HG03521 (cell line): ENCODE data around the gene KANK2.
"Not testable (repeated sequence)": the region's sequence is repeated elsewhere in the genome, so short reads cannot be mapped to it uniquely, and the experiment has no call there.

Source experiments
- ATAC-seq: cut with Tn5 transposase; IDR thresholded peaks from one replicate; pipeline ENCODE4 v1.9.1; 2021; ENCODE audit warnings: mild to moderate bottlenecking, moderate library complexity; ENCODE audit not compliant: unreplicated experiment

Gene KANK2

DNA sequence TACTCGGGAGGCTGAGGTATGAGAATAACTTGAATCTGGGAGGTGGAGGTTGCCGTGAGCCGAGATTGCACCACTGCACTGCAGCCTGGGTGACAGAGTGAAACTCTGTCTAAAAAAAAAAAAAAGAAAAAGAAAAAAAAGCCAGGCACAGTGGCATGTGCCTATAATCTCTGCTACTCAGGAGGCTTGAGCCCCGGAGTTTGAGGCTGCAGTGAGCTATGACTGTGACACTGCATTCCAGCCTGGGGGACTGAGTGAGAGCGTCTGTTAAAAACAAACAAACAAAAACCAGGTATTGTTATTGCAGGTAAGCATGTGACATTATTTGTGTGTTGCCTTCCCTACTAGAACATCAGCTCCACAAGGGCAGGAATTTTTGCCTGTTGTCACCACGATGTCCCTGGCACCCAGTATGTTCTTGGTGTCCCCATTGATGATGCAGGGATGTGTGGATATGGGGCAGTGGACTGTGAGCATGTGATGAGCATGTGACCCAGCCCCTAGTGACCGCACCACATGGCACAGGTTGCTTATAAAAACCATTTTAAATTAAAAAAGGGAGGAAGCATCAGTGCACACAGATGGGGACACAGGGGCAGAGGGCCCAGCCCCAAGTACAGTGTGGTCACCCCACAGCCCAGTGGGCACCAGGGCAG, 1.6 kb upstream of the KANK2 start:
- ATAC-seq, result no peak

DNA sequence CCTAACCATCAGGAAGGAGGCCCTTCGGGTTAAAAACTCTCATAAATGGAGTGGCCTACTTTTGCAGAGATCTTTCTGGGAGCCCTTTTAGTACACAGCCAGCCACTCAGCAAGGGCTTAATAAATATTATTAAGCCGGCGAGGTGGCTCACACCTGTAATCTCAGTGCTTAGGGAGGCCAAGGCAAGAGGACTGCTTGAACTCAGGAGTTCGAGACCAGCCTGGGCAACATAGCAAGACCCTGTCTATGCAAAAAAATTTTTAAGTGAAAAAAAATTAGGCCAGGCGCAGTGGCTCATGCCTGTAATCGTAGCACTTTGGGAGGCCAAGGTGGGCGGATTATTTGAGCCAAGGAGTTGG, 810 bp upstream of the KANK2 start:
- ATAC-seq, result no peak

DNA sequence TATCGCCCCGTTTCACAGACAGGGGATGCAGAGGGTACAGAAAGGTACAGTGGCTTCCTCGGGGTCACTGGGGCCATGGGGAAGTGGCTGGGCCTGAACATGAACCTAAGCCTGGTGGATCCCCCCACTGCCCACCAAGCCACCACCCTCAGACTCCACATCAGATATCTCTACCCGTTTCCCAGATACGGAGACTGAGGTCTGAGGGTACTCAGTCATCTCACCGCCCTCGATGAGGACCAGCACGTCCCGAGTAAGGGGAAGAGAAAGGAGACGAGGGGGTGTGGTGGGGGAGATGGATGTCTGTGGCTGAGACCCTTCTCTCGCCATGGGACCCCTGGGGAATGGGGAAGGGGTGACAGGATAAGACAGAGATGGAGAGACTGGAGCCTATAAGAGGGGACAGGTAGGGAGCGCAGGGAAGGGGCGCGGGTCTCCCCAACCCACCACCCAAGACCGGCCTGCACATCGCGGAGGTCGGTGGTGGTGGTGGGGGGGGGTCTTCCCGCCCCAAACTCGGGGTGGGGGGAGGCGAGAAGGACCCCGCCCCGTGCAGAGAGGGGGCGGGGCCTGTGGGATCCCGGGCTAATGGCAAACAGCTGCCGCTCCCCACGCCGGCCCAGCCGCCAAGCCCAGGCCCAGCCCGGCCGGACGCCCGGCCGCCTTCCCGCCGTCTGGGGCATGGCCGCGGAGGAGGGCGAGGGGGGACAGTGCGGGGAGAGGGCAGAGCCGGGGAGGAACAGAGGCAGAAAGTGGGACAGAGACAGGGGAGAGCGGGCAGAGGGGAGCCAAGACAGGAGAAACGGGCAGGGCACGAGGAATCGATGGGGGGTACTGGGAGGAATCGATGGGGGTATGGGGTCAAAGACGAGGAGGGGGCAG, 698 bp downstream of the KANK2 start:
- ATAC-seq, result no peak

DNA sequence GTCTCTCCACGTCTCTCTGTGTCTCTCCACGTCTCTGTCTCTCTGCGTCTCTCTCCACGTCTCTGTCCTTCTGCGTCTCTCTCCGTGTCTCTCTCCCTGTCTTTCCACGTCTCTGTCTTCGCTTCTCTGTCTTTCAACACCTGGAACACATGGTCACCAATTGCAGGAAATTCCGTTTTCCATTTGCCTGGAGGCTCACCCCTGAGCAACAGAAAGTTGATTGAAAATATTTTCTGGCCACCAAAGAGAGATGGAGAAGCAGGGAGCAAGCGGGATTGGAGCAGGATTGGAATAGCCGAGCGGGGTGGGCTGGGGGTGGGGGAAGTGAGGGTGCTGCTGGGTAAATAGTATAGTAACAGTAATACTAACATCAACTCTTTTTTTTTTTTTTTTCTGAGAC, 1.7 kb downstream of the KANK2 start:
- ATAC-seq, result no peak

DNA sequence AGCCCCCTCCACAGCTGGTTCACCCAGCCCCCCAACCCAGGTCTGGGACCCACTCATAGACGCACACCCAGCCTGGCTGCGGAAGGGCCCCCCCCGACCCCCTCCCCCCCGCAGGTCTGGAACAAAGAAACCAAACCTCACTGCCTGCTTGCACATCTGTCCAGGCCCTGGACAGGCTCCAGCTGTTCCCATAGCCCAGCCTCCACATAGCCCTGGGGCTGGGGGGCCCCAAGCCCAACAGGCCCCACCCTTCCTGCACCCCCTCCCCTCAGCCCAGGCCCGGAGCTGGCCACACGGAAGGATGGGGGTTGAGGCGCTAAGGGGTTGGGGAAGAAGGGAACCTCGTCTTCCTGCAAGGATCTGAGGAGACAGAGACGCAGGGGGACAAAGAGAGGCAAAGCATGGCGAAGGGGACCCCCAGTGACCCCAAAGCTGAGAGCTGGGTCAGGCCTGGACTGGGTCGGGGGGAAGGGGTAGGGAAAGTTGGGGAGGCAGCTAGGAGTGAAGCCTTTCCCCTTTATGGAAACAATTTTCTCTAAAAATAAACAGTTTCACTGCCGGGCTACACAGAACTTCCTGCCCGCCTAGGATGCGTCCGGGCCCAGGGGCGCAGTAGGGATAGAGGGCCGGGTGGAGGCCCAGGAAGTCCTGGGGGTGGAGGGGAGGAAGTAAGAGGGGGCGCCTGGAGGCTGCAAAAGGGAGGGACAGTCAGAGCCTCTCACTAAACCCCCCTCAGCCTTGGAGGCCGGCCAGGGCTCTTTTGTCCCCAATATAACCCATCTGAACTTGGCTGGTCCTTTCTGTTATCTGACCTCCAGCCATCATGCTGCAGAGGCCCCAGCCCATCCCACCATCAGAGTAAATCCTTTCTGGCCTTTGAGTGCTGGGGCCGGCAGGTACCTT, 2.4 kb downstream of the KANK2 start:
- no peak for ATAC-seq

DNA sequence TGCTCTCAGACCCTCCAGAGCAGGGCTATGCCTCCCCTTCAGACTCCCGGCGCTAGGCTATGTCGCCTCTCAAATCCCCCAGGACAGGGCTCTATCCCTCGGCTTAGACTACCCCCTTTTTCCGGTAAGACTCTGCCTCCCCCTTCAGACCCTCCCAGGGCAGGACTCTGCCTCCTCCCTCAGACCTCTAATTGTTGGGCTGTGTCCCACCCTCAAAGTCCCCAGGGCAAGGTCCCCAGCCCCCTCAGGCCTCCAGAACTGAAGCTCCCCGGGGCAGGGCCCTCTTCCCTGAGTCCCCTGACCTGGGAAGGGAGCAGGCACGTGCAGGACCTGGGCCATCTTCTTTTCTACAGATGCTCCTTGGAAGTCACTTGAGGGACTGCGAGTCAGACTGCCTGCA, 3.2 kb downstream of the KANK2 start:
- ATAC-seq, result no peak

- ATAC-seq, result no peak
These were observed 4.1 kb downstream of the KANK2 start for GRCh38 chr19:11192957-11193939.

- ATAC-seq, result no peak
These were observed 5.4 kb downstream of the KANK2 start for GRCh38 chr19:11191934-11192333.

- ATAC-seq, result no peak
These were observed 6.0 kb downstream of the KANK2 start for GRCh38 chr19:11191273-11191755.

- ATAC-seq, result no peak
These were observed 6.8 kb downstream of the KANK2 start for GRCh38 chr19:11190501-11190900.

DNA sequence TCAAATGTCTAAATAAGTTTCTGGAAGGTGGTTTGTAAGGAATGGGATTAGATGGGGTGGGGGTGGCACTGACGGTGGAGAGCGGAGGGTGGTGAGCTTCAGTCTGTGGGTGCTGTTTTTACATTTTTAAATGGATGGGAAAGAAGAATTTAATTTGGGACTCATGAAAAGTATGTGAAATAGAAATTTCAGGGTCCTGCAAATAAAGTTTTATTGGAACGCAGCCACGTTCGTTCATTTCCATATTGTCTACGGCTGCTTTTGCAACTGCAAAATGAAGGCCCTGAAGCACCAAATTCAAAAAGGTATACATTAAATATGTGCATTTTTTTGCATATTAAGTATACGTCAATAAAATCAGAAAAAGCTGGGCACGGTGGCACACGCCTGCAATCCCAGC, 9.9 kb downstream of the KANK2 start:
- ATAC-seq, result no peak

GRCh38 chr19:11182994-11183393, 14.4 kb downstream of the KANK2 start:
- ATAC-seq, result no peak

DNA sequence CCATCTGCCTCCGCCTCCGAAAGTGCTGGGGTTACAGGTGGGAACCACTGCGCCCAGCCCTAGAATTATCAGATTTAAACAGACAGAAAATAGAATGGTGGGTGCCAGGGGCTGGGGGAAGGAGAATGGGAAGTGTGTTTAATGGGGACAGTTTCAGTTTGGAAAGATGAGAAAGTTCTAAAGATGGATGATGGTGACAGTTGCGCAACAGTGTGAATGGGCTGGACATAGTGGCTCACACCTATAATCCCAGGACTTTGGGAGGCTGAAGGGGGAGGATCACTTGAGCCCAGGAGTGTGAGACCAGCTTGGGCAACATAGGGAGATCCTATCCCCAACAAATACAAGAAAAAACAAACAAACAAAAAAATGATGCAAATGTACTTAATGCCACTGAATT, 15.9 kb downstream of the KANK2 start:
- ATAC-seq, result no peak

GRCh38 chr19:11180975-11181374, 16.4 kb downstream of the KANK2 start:
- not testable (repeated sequence) for ATAC-seq

GRCh38 chr19:11180346-11180745, 17.0 kb downstream of the KANK2 start:
- ATAC-seq, result no peak

GRCh38 chr19:11179716-11180297, 17.5 kb downstream of the KANK2 start:
- no peak for ATAC-seq

GRCh38 chr19:11179145-11179465, 18.2 kb downstream of the KANK2 start:
- ATAC-seq, result not testable (repeated sequence)

- ATAC-seq, result no peak
These were observed 19.8 kb downstream of the KANK2 start for GRCh38 chr19:11177592-11177991.

DNA sequence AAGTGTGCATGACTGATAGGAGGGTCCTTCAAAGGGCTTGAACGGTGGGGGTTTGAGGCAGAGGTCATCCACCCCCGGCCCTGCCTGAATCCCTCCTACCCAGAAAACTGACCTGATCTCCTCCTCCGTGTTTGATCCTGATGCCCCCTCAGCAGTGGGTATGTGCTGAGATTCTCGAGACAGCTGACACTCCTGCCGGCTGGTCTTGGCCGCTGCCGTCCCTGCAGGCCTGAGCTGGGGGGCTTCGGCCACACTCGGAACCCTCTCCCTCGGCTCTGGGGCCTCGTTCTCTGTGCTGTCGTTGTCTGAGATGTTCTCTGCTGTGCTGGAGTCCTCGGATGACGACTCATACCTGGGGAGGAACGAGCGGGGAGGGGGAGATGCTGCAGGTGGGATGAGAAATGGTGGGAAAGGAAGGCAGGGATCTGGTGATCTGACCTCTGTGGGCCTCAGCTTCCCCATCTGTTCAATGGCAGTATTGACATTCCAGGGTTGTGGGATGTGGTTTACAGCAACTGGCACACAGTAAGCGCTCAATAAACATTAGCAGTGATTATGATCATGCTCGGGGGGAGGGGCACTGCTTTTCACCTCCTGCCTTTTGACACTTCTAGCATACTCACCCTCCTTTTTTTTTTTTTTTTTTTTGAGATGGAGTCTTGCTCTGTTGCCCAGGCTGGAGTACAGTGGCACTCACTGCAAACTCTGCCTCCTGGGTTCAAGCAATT, 20.7 kb downstream of the KANK2 start:
- no peak for ATAC-seq
